Measurements from ENCODE around the gene KIAA0930.

- TF ChIP-seq POLR2A (IDR thresholded peaks at IDR 0.05) = no peak
- no peak for TF ChIP-seq EP300 (IDR thresholded peaks at IDR 0.05)
Measured at GRCh38 chr22:45164270-45165088, 76.2 kb downstream of the KIAA0930 start.
